Astrocyte of the spinal cord (primary cell): ENCODE data around the gene STX2.
A peak's percentile ranks its signal among the peaks of the same experiment; 100 is the strongest.
"Not testable (repeated sequence)": the region's sequence is repeated elsewhere in the genome, so short reads cannot be mapped to it uniquely, and the experiment has no call there.

Experiments
- DNase-seq: peaks from one replicate; pipeline ENCODE4 v3.0.0; 2011; ENCODE audit warnings: low read depth, low spot score
- H3K4me3 ChIP-seq: 2 replicates; pipeline ENCODE4 v1.5.1; 2011; ENCODE audit warnings: low read depth, mild to moderate bottlenecking, low read length, moderate library complexity
- CTCF ChIP-seq: IDR thresholded peaks from 2 replicates; pipeline ENCODE4 v1.5.1; 2012; ENCODE audit warnings: low read depth, mild to moderate bottlenecking, low read length, inconsistent platforms
- in situ Hi-C: cut with HindIII; loops from 2 replicates; pipeline ENCODE4 v1.10.0; 2017; ENCODE audit warnings: low sequenced_read_pairs

Gene STX2

GRCh38 chr12:130838951-130839769, at the start of gene STX2:
Gene STX2 (minus strand): TSS chr12:130839250. CDS start chr12:130839099, 151 bp downstream.
- peak within 1 kb of the TSS; percentile 86 for H3K4me3 ChIP-seq
- DNase-seq: peak; percentile 79
- peak; percentile 23 for TF ChIP-seq CTCF
- in situ Hi-C loops: no loop called here

GRCh38 chr12:130887190-130887589, 48.1 kb upstream of the STX2 start:
- DNase-seq, in situ Hi-C loops, H3K4me3 ChIP-seq: not testable (repeated sequence)

- DNase-seq: no peak
- in situ Hi-C loops: no loop called here
- H3K4me3 ChIP-seq: no peak overlapping the region
- TF ChIP-seq CTCF: no peak
These were observed 42.5 kb upstream of the STX2 start for GRCh38 chr12:130881548-130881947.

GRCh38 chr12:130881046-130881445, 42.0 kb upstream of the STX2 start:
- no peak overlapping the region for H3K4me3 ChIP-seq
- in situ Hi-C loops: no loop called here
- no peak for DNase-seq
- TF ChIP-seq CTCF: no peak

- DNase-seq: no peak
- in situ Hi-C loops: no loop called here
- TF ChIP-seq CTCF: no peak
- peak overlapping the region; percentile 13 for H3K4me3 ChIP-seq
These were observed 41.4 kb upstream of the STX2 start for GRCh38 chr12:130880411-130880885.

GRCh38 chr12:130879781-130880389, 40.8 kb upstream of the STX2 start:
- TF ChIP-seq CTCF: no peak
- H3K4me3 ChIP-seq: no peak overlapping the region
- in situ Hi-C loops: no loop called here
- no peak for DNase-seq

GRCh38 chr12:130879212-130879686, 40.2 kb upstream of the STX2 start:
- DNase-seq: no peak
- in situ Hi-C loops: no loop called here
- no peak for TF ChIP-seq CTCF
- no peak overlapping the region for H3K4me3 ChIP-seq
